Spinal cord (tissue), 10 donors: Measurements from ENCODE around the gene LPIN1. TPM values are rescaled to one million over a fixed set of nuclear protein-coding genes. Genes with fewer than 3 reads are reported as not detected.

ENCODE experiments used
- DNase-seq, 6 donors: peaks; one replicate each; pipeline versions ENCODE4 v3.0.0 to v3.0.0-alpha.2; 2013 to 2015; ENCODE audit warnings: low spot score in 6 of 6, low read depth in 4 of 6
- H3K27ac ChIP-seq: one replicate; pipeline ENCODE4 v1.5.1; 2013; ENCODE audit warnings: low read depth, low read length, control low read depth
- H3K27me3 ChIP-seq: one replicate; pipeline ENCODE4 v1.6.1; 2013; ENCODE audit warnings: low read length; ENCODE audit not compliant: control insufficient read depth, insufficient read depth
- H3K36me3 ChIP-seq: one replicate; pipeline ENCODE4 v1.6.1; 2013; ENCODE audit warnings: low read length; ENCODE audit not compliant: control insufficient read depth, insufficient read depth
- H3K4me1 ChIP-seq: one replicate; pipeline ENCODE4 v1.6.1; 2013; ENCODE audit warnings: low read length; ENCODE audit not compliant: control insufficient read depth, insufficient read depth
- H3K4me3 ChIP-seq: one replicate; pipeline ENCODE4 v1.5.1; 2013; ENCODE audit warnings: low read depth, low read length, control low read depth
- H3K9me3 ChIP-seq: one replicate; pipeline ENCODE4 v1.6.1; 2013; ENCODE audit warnings: low read length; ENCODE audit not compliant: control insufficient read depth, insufficient read depth
- WGBS: methylation state at CpG from one replicate; pipeline ENCODE4 v1.1.5; 2013; ENCODE audit warnings: missing lambda C conversion rate; ENCODE audit not compliant: insufficient coverage; 5-methylcytosine and 5-hydroxymethylcytosine counted together
- polyA plus RNA-seq, 2 donors: library from polyadenylated mRNA; unstranded; fragments of 120-200 nt; gene quantifications; one replicate each; pipeline ENCODE4 v1.2.1, GENCODE V29; 2013; ENCODE audit not compliant: insufficient read length in 2 of 2
- total RNA-seq, 2 donors: library from RNA; depleted of rRNA in 1 of 2; stranded (reverse); fragments of 120-200 nt in 1 of 2; fragments of >200 nt in 1 of 2; gene quantifications; one replicate each; pipeline versions ENCODE4 v1.2.3 to v1.2.4, GENCODE V29; 2013 to 2014
- donor health status: healthy.

The LPIN1 gene
- total and polyA plus RNA-seq, 4 donors = 32.9 to 40.8 (median 34.4) TPM

DNA sequence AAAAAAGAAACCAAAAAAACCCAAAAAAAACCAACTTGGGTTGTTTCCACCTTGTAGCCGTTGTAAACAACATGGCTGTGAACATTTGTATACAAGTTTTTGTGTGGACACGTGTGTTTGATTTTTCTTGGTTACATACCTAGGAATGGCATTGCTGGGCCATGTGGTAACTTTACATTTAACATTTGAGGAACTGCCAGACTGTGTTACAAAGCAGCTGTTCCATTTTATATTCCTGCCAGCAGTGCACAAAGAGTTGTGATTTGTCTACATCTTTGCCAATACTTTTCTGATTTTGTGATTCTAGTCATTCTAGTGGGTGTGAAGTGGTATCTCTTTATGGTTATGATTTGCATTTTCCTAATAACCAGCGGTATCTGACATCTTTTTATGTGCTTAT is 22.5 kb downstream of the LPIN1 start:
- no peak overlapping the region for H3K4me3 ChIP-seq
- WGBS = 75% methylated on average over 2 of the region's 3 CpGs
- peaks cover 45% of the 10 kb centered on the region for H3K36me3 ChIP-seq
- peaks cover 2% of the 10 kb centered on the region for H3K4me1 ChIP-seq
- H3K27ac ChIP-seq = no peak overlapping the region
- no peaks in the 10 kb centered on the region for H3K27me3 ChIP-seq
- H3K9me3 ChIP-seq = no peaks in the 10 kb centered on the region
- peak in 2 of 6 donors; percentile 31 to 56 for DNase-seq

DNA sequence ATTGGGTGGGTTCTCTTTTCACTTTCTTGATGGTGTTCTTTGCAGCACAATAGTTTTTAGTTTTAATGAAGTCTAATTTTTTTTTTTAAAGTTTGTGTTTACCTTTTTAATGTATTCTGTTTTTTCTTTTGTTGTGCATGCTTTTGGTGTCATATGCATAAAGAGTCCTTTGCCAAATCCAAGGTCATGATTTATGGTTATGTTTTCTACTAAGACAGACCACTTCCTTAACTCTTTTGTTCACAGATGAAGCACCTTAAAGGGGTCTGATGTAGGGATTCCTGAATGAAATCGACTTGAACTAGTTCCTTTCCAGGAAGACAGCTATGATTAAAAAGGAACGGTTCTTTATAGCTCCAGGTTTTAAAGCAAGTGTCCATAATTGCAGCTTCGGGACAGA is 23.1 kb downstream of the LPIN1 start:
- 47% methylated on average over 3 of the region's 3 CpGs for whole genome bisulfite sequencing
- Histone ChIP-seq H3K27me3 (no peaks in the 10 kb centered on the region), H3K4me3 (no peak overlapping the region), H3K4me1 (no peaks in the 10 kb centered on the region), H3K9me3 (no peaks in the 10 kb centered on the region), H3K27ac (no peak overlapping the region), H3K36me3 (peaks cover 45% of the 10 kb centered on the region)
- DNase-seq = no peak

DNA sequence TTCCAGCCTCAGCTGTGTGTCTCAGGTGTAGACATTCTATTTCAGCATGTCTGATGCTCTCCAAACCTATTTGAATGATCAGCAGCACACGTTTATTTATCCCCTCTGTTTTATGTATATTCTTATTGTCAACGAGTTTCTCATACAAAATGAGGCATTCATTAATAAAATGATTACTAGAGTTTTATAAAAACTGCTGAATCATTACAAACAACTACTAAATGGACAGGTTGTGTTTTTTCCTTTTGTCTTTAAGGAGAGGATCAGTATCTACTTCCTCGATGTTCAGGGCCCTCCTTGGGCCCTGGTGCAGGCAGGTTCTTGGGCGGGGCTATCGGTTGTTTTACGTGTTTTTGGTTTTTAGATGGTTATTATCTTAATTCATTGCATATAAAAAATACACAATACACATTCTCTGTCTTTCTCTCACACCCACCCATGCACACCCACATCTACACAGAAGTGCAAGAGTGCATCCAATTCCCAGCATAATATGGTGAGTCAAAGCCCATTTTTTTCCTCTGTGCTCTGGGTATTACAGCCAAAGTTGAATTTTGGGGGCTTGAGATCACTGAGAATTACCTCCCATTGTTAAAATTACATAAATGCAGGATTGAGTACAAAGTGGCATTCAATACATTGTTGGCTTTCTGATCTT is 24.2 kb downstream of the LPIN1 start:
- no CpG with 5 or more reads among the region's 6 CpGs for WGBS
- H3K27ac ChIP-seq = no peak overlapping the region
- peaks cover 37% of the 10 kb centered on the region for H3K36me3 ChIP-seq
- no peaks in the 10 kb centered on the region for H3K4me1 ChIP-seq
- H3K9me3 ChIP-seq = no peaks in the 10 kb centered on the region
- no peaks in the 10 kb centered on the region for H3K27me3 ChIP-seq
- H3K4me3 ChIP-seq = no peak overlapping the region
- no peak for DNase-seq

DNA sequence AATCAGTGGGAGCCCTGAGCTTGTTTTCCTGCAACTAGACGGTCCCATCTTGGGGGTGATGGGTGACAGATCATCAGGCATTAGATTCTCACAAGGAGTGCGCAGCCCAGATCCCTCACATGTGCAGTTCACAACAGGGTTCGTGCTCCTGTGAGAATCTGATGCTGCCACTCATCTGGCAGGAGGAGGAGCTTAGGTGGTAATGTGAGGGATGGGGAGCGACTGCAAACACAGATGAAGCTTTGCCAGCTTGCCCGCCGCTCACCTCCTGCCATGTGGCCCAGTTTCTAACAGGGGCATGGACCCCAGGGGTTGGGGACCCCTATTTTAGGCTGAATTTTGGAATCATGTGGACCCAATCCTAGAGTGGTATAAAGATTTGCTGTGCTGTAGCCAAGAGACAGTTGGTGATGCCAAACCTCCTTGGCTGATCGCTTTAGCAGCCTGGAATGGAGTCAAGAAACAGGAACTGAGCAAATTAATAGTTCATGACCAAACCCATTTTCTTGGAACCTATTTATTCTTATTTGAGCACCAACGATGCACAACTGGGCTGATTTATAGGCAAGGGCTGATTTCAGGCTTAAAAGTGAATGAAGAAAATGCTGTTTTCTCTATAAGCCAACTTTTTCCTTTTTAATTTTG is 25.7 kb downstream of the LPIN1 start:
- 76% methylated on average over 7 of the region's 8 CpGs for WGBS
- H3K36me3 ChIP-seq = peaks cover 24% of the 10 kb centered on the region
- no peak overlapping the region for H3K4me3 ChIP-seq
- no peaks in the 10 kb centered on the region for H3K27me3 ChIP-seq
- H3K27ac ChIP-seq = no peak overlapping the region
- H3K9me3 ChIP-seq = no peaks in the 10 kb centered on the region
- DNase-seq = peak in 2 of 6 donors; percentile 38 to 74
- no peaks in the 10 kb centered on the region for H3K4me1 ChIP-seq

DNA sequence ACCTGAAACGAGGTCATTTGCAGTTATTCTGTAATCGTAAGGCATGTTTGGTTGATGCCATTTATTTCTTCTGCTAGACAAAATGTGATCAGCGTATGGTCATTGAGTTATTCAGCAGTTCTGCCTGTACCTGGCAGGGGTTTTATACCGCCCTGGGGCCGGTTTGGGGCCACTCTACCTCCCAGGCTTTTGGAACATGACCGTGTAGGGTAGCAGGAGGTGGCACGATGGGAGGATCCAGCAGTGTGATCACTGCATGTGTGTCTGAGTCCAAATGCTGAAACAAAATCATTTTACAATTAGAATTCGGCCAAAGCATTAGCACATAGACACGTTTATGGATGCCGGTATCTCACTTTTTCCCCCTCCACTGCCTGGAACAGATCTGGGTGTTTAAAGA is 26.7 kb downstream of the LPIN1 start:
- no peak overlapping the region for H3K27ac ChIP-seq
- H3K36me3 ChIP-seq = peaks cover 19% of the 10 kb centered on the region
- 97% methylated on average over 6 of the region's 10 CpGs for WGBS
- no peak for DNase-seq
- H3K27me3 ChIP-seq = no peaks in the 10 kb centered on the region
- no peaks in the 10 kb centered on the region for H3K9me3 ChIP-seq
- H3K4me1 ChIP-seq = no peaks in the 10 kb centered on the region
- no peak overlapping the region for H3K4me3 ChIP-seq

DNA sequence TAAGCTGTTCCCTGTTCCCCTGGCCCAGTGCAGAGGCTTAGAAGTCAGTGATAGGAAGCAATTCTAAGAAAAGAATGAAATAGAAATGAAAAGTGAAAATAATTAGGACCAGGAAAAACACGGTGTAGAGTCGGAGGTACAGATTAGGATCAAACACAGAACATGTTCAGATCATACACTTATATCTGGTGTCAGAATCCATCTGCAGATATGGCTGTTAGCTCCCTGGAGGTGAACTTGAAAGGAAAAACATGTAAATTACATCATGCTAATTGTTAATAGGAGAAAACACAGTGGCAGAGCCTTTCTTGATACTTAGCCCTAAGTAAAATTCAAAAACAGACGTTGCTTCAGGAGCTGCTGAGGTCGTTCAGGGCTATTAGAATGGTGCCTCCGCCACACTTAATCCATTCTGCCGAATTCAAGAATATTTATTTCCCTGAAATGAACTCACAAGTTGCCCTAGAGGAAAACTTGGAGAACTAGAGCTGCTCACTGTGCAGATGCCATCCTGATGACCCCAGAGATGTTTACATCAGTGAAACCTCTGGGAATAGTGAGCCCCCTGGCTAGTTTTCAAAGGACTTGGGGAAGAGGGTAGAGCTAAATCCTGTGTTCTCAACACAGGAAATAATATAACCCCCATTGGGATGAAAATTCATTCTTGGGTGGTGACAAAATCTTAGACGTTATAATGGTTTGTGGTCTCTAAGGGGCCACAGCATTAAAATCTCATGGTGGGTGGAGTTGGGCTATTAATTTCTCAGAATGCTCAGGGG is 27.5 kb downstream of the LPIN1 start:
- Histone ChIP-seq H3K4me3 (no peak overlapping the region), H3K9me3 (no peaks in the 10 kb centered on the region), H3K27ac (no peak overlapping the region), H3K27me3 (no peaks in the 10 kb centered on the region), H3K4me1 (peaks cover under 1% of the 10 kb centered on the region), H3K36me3 (peaks cover 14% of the 10 kb centered on the region)
- no peak for DNase-seq
- 71% methylated on average over 1 of the region's 7 CpGs for WGBS

DNA sequence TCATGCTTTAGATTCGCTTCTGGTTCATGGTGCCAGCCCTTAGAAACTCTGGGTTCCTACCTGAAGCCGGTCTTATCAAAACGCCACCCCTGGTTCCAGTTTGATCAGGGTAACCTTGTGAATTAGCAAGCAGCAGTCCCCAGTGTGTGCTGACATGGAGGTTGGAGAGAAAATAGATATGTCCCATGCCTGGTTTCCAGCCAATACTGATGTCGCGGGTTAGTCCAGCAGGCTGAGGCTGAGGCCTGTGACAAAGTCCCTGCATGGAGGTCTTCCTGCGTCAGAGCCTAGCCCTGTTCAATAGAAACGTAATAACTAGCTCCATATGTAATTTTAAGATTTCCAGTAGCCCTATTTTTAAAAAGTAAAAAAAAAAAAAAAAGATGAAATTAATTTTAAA is 28.2 kb downstream of the LPIN1 start:
- Histone ChIP-seq H3K27me3 (no peaks in the 10 kb centered on the region), H3K4me3 (no peak overlapping the region), H3K36me3 (peaks cover 14% of the 10 kb centered on the region), H3K27ac (no peak overlapping the region), H3K9me3 (no peaks in the 10 kb centered on the region), H3K4me1 (peaks cover 6% of the 10 kb centered on the region)
- 83% methylated on average over 5 of the region's 7 CpGs for WGBS
- DNase-seq = no peak

DNA sequence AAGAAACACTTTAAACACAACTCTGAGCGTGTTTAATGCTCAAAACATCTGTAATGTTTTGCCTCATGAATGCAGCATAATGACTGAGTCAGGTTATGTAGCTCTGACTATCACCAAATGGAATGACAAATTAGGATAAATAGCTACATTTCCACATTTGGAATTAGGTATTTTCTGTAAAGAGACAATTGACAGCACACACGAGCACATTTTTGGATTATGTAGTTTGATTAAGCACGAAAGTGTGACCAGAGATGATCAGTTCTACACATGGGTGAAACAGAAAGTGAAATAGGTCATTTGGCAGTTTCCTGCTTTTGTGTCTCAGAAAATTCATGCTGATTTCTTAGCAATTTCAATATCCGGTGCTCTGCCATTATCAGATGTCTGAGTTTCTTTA is 29.0 kb downstream of the LPIN1 start:
- WGBS = no CpG with 5 or more reads among the region's 4 CpGs
- H3K4me1 ChIP-seq = peaks cover 6% of the 10 kb centered on the region
- DNase-seq = no peak
- no peaks in the 10 kb centered on the region for H3K9me3 ChIP-seq
- no peak overlapping the region for H3K4me3 ChIP-seq
- H3K27me3 ChIP-seq = no peaks in the 10 kb centered on the region
- peaks cover 13% of the 10 kb centered on the region for H3K36me3 ChIP-seq
- no peak overlapping the region for H3K27ac ChIP-seq

DNA sequence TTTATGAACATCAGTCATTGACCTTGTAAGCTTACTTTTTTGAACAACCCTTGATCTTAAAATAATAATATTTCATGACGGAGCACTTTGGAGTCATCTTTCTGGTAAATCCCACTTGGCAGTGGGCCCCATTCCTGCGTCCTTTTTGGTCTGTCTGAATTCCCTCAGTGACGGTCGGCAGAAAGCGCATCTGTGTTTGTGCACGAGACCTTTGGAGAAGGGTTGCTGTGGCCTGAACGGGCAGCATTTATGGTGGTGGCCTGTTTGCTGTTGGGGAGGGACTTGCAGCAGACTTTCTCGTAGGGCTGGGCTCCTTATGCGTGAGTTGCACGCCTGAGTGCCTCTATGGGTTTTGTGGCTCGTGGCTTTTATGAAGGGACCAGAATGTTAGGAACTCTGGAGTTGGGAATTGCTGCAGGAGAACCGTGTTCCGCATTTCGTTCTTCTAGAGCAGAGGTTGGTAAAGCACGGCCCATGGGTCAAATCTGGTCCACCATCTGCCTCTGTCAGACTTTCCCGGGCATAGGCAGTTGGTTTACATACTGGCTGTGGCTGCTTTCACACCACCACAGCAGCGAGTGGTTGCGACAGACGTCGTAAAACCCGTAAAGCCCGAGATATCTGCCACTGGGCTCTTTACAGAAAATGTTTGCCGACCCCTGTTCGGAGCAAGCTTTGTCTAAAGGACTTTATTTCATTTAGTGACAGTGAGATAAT is 30.8 kb downstream of the LPIN1 start:
- H3K4me3 ChIP-seq = no peak overlapping the region
- DNase-seq = no peak
- H3K27me3 ChIP-seq = no peaks in the 10 kb centered on the region
- H3K27ac ChIP-seq = no peak overlapping the region
- H3K36me3 ChIP-seq = peaks cover 6% of the 10 kb centered on the region
- peaks cover 6% of the 10 kb centered on the region for H3K4me1 ChIP-seq
- no peaks in the 10 kb centered on the region for H3K9me3 ChIP-seq
- 85% methylated on average over 22 of the region's 24 CpGs for WGBS
